Measurements from ENCODE around the gene TTC7B. TPM values are rescaled to one million over a fixed set of nuclear protein-coding genes. Genes with fewer than 3 reads are reported as not detected.

Gene TTC7B
- total and polyA plus RNA-seq, 2 of the 8 experiments (the other 6 are each of a cell fraction or from before 2014, with no cell fraction given) = 23.7 to 34.0 TPM

- no peak for TF ChIP-seq USF2 (IDR thresholded peaks at IDR 0.05; ENCODE audit: low read length)
- TF ChIP-seq POU5F1 (IDR thresholded peaks at IDR 0.05; ENCODE audit: low read depth, low read length) = no peak
- no peak for TF ChIP-seq CTBP2 (IDR thresholded peaks at IDR 0.05; ENCODE audit: borderline replicate concordance, insufficient read depth, insufficient read length, low read length)
- no peak for TF ChIP-seq BCL11A (IDR thresholded peaks at IDR 0.05; ENCODE audit: low read depth in 2 of 2, low read length in 2 of 2)
Measured at GRCh38 chr14:90538095-90538494, 278.1 kb downstream of the TTC7B start (continued).
